GM19238 (cell line): ENCODE data around the gene FGF12.

ENCODE experiments used
- DNase-seq: peaks from one replicate; pipeline ENCODE4 v3.0.0; 2011; ENCODE audit warnings: low spot score; ENCODE audit not compliant: insufficient read length

FGF12 gene

GRCh38 chr3:192501401-192501800, 225.9 kb downstream of the FGF12 start:
- DNase-seq = no peak

GRCh38 chr3:192496905-192497587, 230.3 kb downstream of the FGF12 start:
- no peak for DNase-seq

GRCh38 chr3:192494174-192494573, 233.2 kb downstream of the FGF12 start:
- DNase-seq = no peak

GRCh38 chr3:192490720-192491119, 236.6 kb downstream of the FGF12 start:
- DNase-seq = no peak

- DNase-seq = no peak
Measured at GRCh38 chr3:192489579-192489978, 237.8 kb downstream of the FGF12 start.

- no peak for DNase-seq
Measured at GRCh38 chr3:192487033-192487432, 240.3 kb downstream of the FGF12 start.

- DNase-seq = no peak
Measured at GRCh38 chr3:192482809-192483208, 244.5 kb downstream of the FGF12 start.

GRCh38 chr3:192482391-192482790, 244.9 kb downstream of the FGF12 start:
- DNase-seq = no peak

GRCh38 chr3:192481638-192482037, 245.7 kb downstream of the FGF12 start:
- DNase-seq = no peak

- peak; percentile 10 for DNase-seq
Measured at GRCh38 chr3:192467230-192468140, 259.9 kb downstream of the FGF12 start.

- no peak for DNase-seq
Measured at GRCh38 chr3:192449036-192449435, 278.3 kb downstream of the FGF12 start.

GRCh38 chr3:192445770-192446644, 281.3 kb downstream of the FGF12 start:
- DNase-seq = no peak

- DNase-seq = no peak
Measured at GRCh38 chr3:192444791-192445106, 282.6 kb downstream of the FGF12 start.

- DNase-seq = peak; percentile 26
Measured at GRCh38 chr3:192444096-192444790, 283.1 kb downstream of the FGF12 start.

GRCh38 chr3:192435241-192435640, 292.1 kb downstream of the FGF12 start:
- DNase-seq = no peak

GRCh38 chr3:192434186-192434585, 293.2 kb downstream of the FGF12 start:
- DNase-seq = no peak

- no peak for DNase-seq
Measured at GRCh38 chr3:192433704-192434103, 293.6 kb downstream of the FGF12 start.

GRCh38 chr3:192422997-192423342, 304.4 kb downstream of the FGF12 start:
- no peak for DNase-seq

GRCh38 chr3:192422321-192422996, 304.9 kb downstream of the FGF12 start:
- no peak for DNase-seq

- no peak for DNase-seq
Measured at GRCh38 chr3:192419312-192419711, 308.0 kb downstream of the FGF12 start.

GRCh38 chr3:192417559-192418055, 309.7 kb downstream of the FGF12 start:
- DNase-seq = no peak
